SKM-1 treated with dmso at 0.1 percent for 144 hours (cell line): ENCODE results near the gene ATP4B.
"Not testable (repeated sequence)": the region's sequence is repeated elsewhere in the genome, so short reads cannot be mapped to it uniquely, and the experiment has no call there.

Experiments used
- DNase-seq: peaks from one replicate; lab custom pipeline; 2025; ENCODE audit not compliant: unreplicated experiment; lab: John Stamatoyannopoulos, UW

ATP4B gene

GRCh38 chr13:113627136-113627535 lies 30.9 kb downstream of the ATP4B start:
- DNase-seq: no peak

- DNase-seq: no peak
These were observed 31.9 kb downstream of the ATP4B start for GRCh38 chr13:113625965-113626721.

GRCh38 chr13:113624640-113625304 lies 33.2 kb downstream of the ATP4B start:
- DNase-seq: not testable (repeated sequence)

- DNase-seq: no peak
These were observed 33.8 kb downstream of the ATP4B start for GRCh38 chr13:113624235-113624587.

GRCh38 chr13:113623491-113624234 lies 34.3 kb downstream of the ATP4B start:
- no peak for DNase-seq

GRCh38 chr13:113622791-113623490 lies 35.1 kb downstream of the ATP4B start:
- DNase-seq: no peak

- DNase-seq: not testable (repeated sequence)
These were observed 35.9 kb downstream of the ATP4B start for GRCh38 chr13:113621986-113622550.

- not testable (repeated sequence) for DNase-seq
These were observed 36.5 kb downstream of the ATP4B start for GRCh38 chr13:113621498-113621897.

GRCh38 chr13:113621046-113621445 lies 37.0 kb downstream of the ATP4B start:
- no peak for DNase-seq

GRCh38 chr13:113620036-113620796 lies 37.8 kb downstream of the ATP4B start:
- DNase-seq: no peak

- no peak for DNase-seq
These were observed 39.5 kb downstream of the ATP4B start for GRCh38 chr13:113618455-113618854.

- no peak for DNase-seq
These were observed 40.0 kb downstream of the ATP4B start for GRCh38 chr13:113617961-113618360.

- no peak for DNase-seq
These were observed 40.8 kb downstream of the ATP4B start for GRCh38 chr13:113616991-113617749.

GRCh38 chr13:113616281-113616906 lies 41.6 kb downstream of the ATP4B start:
- peak; percentile 79 for DNase-seq

- DNase-seq: no peak
These were observed 44.1 kb downstream of the ATP4B start for GRCh38 chr13:113613789-113614379.

GRCh38 chr13:113612607-113613006 lies 45.4 kb downstream of the ATP4B start:
- DNase-seq: no peak

- no peak for DNase-seq
These were observed 46.0 kb downstream of the ATP4B start for GRCh38 chr13:113611996-113612395.

GRCh38 chr13:113610266-113610665 lies 47.7 kb downstream of the ATP4B start:
- no peak for DNase-seq

GRCh38 chr13:113609616-113610015 lies 48.4 kb downstream of the ATP4B start:
- DNase-seq: no peak
